Uterus (tissue), 2 donors: Measurements from ENCODE around the gene DLGAP5.

Experiments used
- CTCF ChIP-seq, 4 experiments: fragments of 200-600 bp in 2 of 4; fragments of 450-650 bp in 2 of 4; sonication (generic) in 2 of 4; IDR thresholded peaks; one replicate each; pipeline ENCODE4 v1.5.1; 2016 to 2019; ENCODE audit warnings: antibody characterized with exemption in 4 of 4, mild to moderate bottlenecking in 2 of 4, moderate library complexity in 1 of 4
- POLR2A ChIP-seq, 2 donors: fragments of 450-650 bp; IDR thresholded peaks; one replicate each; pipeline ENCODE4 v1.6.1; 2016; ENCODE audit warnings: antibody characterized with exemption in 2 of 2, mild to moderate bottlenecking in 1 of 2, moderate library complexity in 1 of 2

DNA sequence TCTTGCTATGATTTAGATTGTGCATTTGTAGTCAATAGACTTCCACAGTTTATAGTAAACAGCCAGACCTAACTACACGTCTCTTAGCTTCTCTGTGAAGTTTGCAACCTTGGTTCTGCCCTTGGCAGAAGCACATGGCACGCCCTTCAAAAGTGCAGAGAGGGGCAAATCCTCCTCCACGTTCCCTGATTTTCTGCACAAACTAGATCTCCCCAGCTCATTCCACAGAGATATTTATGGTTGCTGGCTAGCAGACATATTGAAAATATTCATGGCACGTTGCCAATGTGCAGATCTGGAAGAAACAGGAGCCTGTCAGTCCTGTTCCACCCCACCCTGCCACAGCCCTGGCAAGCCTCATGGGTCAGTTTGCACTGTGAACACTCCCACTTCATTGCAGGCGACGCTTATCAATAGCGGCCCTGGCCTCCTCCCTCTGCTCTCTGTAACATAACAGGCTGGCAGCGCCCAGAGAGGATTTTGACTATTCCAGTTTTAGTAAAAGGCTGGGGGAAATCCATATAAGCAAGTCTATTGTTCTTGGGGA, 68.9 kb downstream of the DLGAP5 start:
- TF ChIP-seq CTCF (IDR thresholded peaks at IDR 0.05): no peak
- no peak for TF ChIP-seq POLR2A (IDR thresholded peaks at IDR 0.05)
